Effector CD4-positive, alpha-beta T cell (primary cell): ENCODE measurements around the gene RCC2.
"Not testable (repeated sequence)": the region's sequence is repeated elsewhere in the genome, so short reads cannot be mapped to it uniquely, and the experiment has no call there.

Experiments
- DNase-seq: peaks from one replicate; pipeline ENCODE4 v3.0.0-alpha.2; 2020

RCC2 gene

GRCh38 chr1:17416389-17416788 lies 23.1 kb downstream of the RCC2 start:
- DNase-seq: no peak

- DNase-seq: no peak
Measured at GRCh38 chr1:17414022-17414421, 25.5 kb downstream of the RCC2 start.

GRCh38 chr1:17412093-17412870 lies 27.2 kb downstream of the RCC2 start:
- DNase-seq: no peak

GRCh38 chr1:17409391-17409811 lies 30.1 kb downstream of the RCC2 start:
- DNase-seq: no peak

GRCh38 chr1:17407786-17408514 lies 31.5 kb downstream of the RCC2 start:
- DNase-seq: not testable (repeated sequence)

- DNase-seq: not testable (repeated sequence)
Measured at GRCh38 chr1:17406760-17407475, 32.6 kb downstream of the RCC2 start.

GRCh38 chr1:17405898-17406759 lies 33.3 kb downstream of the RCC2 start:
- DNase-seq: peak; percentile 13

GRCh38 chr1:17404820-17405219 lies 34.7 kb downstream of the RCC2 start:
- DNase-seq: no peak

GRCh38 chr1:17404034-17404684 lies 35.3 kb downstream of the RCC2 start:
- DNase-seq: no peak

GRCh38 chr1:17403081-17403480 lies 36.4 kb downstream of the RCC2 start:
- DNase-seq: no peak

GRCh38 chr1:17401841-17402240 lies 37.6 kb downstream of the RCC2 start:
- no peak for DNase-seq

GRCh38 chr1:17400725-17401341 lies 38.6 kb downstream of the RCC2 start:
- DNase-seq: no peak

- DNase-seq: no peak
Measured at GRCh38 chr1:17397910-17398695, 41.4 kb downstream of the RCC2 start.

GRCh38 chr1:17393230-17393629 lies 46.2 kb downstream of the RCC2 start:
- no peak for DNase-seq

GRCh38 chr1:17392199-17392740 lies 47.2 kb downstream of the RCC2 start:
- no peak for DNase-seq

GRCh38 chr1:17381161-17381560 lies 58.3 kb downstream of the RCC2 start:
- no peak for DNase-seq

- no peak for DNase-seq
Measured at GRCh38 chr1:17377325-17377953, 62.0 kb downstream of the RCC2 start.

- DNase-seq: no peak
Measured at GRCh38 chr1:17375651-17376050, 63.8 kb downstream of the RCC2 start.

- DNase-seq: no peak
Measured at GRCh38 chr1:17372955-17373354, 66.5 kb downstream of the RCC2 start.

- DNase-seq: no peak
Measured at GRCh38 chr1:17371896-17372295, 67.6 kb downstream of the RCC2 start, which contains the start of gene PADI6. Gene PADI6 (plus strand): TSS chr1:17372196. CDS start chr1:17372246, 50 bp downstream.
